HepG2 (cell line): ENCODE results near the gene LIME1. TPM values are rescaled to one million over a fixed set of nuclear protein-coding genes. Genes with fewer than 3 reads are reported as not detected.

Source experiments
- BORCS8-MEF2B ChIP-seq: sonication (generic); formaldehyde crosslinking; IDR thresholded peaks from 2 replicates; pipeline ENCODE4 v1.8.0; 2022; ENCODE audit warnings: mild to moderate bottlenecking, missing genetic modification reagents
- ERF ChIP-seq: IDR thresholded peaks from 2 replicates; pipeline ENCODE4 v1.6.1; 2018; ENCODE audit warnings: missing biosample characterization, missing genetic modification reagents
- GATAD1 ChIP-seq: IDR thresholded peaks from 2 replicates; pipeline ENCODE4 v1.6.1; 2016; ENCODE audit warnings: missing genetic modification reagents, missing compliant biosample characterization
- HNF4A ChIP-seq: sonication (generic); formaldehyde crosslinking; IDR thresholded peaks from 2 replicates; pipeline ENCODE4 v1.4.0; 2020; ENCODE audit warnings: missing genetic modification reagents
- HOXA9 ChIP-seq: sonication (generic); formaldehyde crosslinking; IDR thresholded peaks from 2 replicates; pipeline ENCODE4 v1.8.1; 2022; ENCODE audit warnings: missing genetic modification reagents, mild to moderate bottlenecking, moderate library complexity, borderline replicate concordance
- KLF16 ChIP-seq, 2 experiments: sonication (generic) in 1 of 2; formaldehyde crosslinking in 1 of 2; IDR thresholded peaks; 2 replicates each; pipeline versions ENCODE4 v1.6.1 to v1.8.0; 2016 to 2023; ENCODE audit warnings: missing genetic modification reagents in 2 of 2, missing compliant biosample characterization in 1 of 2
- MED13 ChIP-seq: sonication (generic); formaldehyde crosslinking; IDR thresholded peaks from 2 replicates; pipeline ENCODE4 v1.5.0; 2020; ENCODE audit warnings: missing genetic modification reagents
- MYC ChIP-seq: sonication (generic); formaldehyde crosslinking; IDR thresholded peaks from 2 replicates; pipeline ENCODE4 v1.9.0; 2021; ENCODE audit warnings: missing genetic modification reagents, borderline replicate concordance
- NFIB ChIP-seq: sonication (generic); formaldehyde crosslinking; IDR thresholded peaks from 2 replicates; pipeline ENCODE4 v1.9.0; 2021; ENCODE audit warnings: missing genetic modification reagents, mild to moderate bottlenecking, borderline replicate concordance
- PITX1 ChIP-seq: sonication (generic); formaldehyde crosslinking; IDR thresholded peaks from 2 replicates; pipeline ENCODE4 v1.5.1; 2020; ENCODE audit warnings: mild to moderate bottlenecking, missing genetic modification reagents
- RAD21 ChIP-seq: fragments of 450-650 bp; formaldehyde crosslinking; IDR thresholded peaks from 2 replicates; pipeline ENCODE4 v1.5.0; 2020; ENCODE audit warnings: mild to moderate bottlenecking
- RBFOX2 ChIP-seq: fragments of 200-400 bp; formaldehyde crosslinking; IDR thresholded peaks from 2 replicates; pipeline ENCODE4 v1.6.1; 2017; ENCODE audit warnings: low read depth, mild to moderate bottlenecking, low read length
- SIN3B ChIP-seq: fragments of 150-350 bp; IDR thresholded peaks from 2 replicates; pipeline ENCODE4 v1.6.1; 2014; ENCODE audit warnings: low read length
- SMAD9 ChIP-seq: sonication (generic); formaldehyde crosslinking; IDR thresholded peaks from 2 replicates; pipeline ENCODE4 v1.5.1; 2020; ENCODE audit warnings: mild to moderate bottlenecking, missing genetic modification reagents
- TAF15 ChIP-seq: fragments of 200-400 bp; formaldehyde crosslinking; IDR thresholded peaks from one replicate; pipeline ENCODE4 v1.6.1; 2018; ENCODE audit warnings: mild to moderate bottlenecking, low read depth, low read length; ENCODE audit not compliant: poor library complexity, severe bottlenecking
- TOPORS ChIP-seq: sonication (generic); formaldehyde crosslinking; IDR thresholded peaks from 2 replicates; pipeline ENCODE4 v1.8.0; 2023; ENCODE audit warnings: mild to moderate bottlenecking, missing genetic modification reagents
- ZNF205 ChIP-seq: IDR thresholded peaks from 2 replicates; pipeline ENCODE4 v1.6.1; 2018; ENCODE audit warnings: missing biosample characterization, missing genetic modification reagents
- ZNF30 ChIP-seq: sonication (generic); formaldehyde crosslinking; IDR thresholded peaks from 2 replicates; pipeline ENCODE4 v1.5.0; 2020; ENCODE audit warnings: mild to moderate bottlenecking, missing genetic modification reagents
- ZNF430 ChIP-seq: sonication (generic); formaldehyde crosslinking; IDR thresholded peaks from 2 replicates; pipeline ENCODE4 v1.9.0; 2021; ENCODE audit warnings: mild to moderate bottlenecking, missing genetic modification reagents
- ZNF547 ChIP-seq: sonication (generic); formaldehyde crosslinking; IDR thresholded peaks from 2 replicates; pipeline ENCODE4 v1.5.1; 2020; ENCODE audit warnings: mild to moderate bottlenecking, missing genetic modification reagents
- ZNF703 ChIP-seq: sonication (generic); formaldehyde crosslinking; IDR thresholded peaks from 2 replicates; pipeline ENCODE4 v1.5.1; 2020; ENCODE audit warnings: missing genetic modification reagents, mild to moderate bottlenecking, moderate library complexity, borderline replicate concordance
- ZNF761 ChIP-seq: sonication (generic); formaldehyde crosslinking; conservative IDR thresholded peaks from 2 replicates; pipeline ENCODE4 v1.4.0; 2020; ENCODE audit warnings: mild to moderate bottlenecking, missing genetic modification reagents
- ZNF775 ChIP-seq: sonication (generic); formaldehyde crosslinking; IDR thresholded peaks from 2 replicates; pipeline ENCODE4 v1.4.0; 2020; ENCODE audit warnings: missing genetic modification reagents, mild to moderate bottlenecking, moderate library complexity, borderline replicate concordance
- polyA plus RNA-seq, 8 experiments: library from polyadenylated mRNA; depleted of rRNA in 3 of 8; stranded (reverse) in 7 of 8; unstranded in 1 of 8; fragments of >200 nt; fragmentation: Illumina TruSeq in 4 of 8; extraction: Trizol in 4 of 8; gene quantifications; 2 replicates each; pipeline versions ENCODE4 v1.2.1 to v1.2.3, GENCODE V29; 2011 to 2016; ENCODE audit warnings: low read depth in 4 of 8, missing spikeins in 1 of 8, mixed read lengths in 1 of 8; ENCODE audit not compliant: insufficient read depth in 1 of 8
- total RNA-seq, 5 experiments: library from RNA; depleted of rRNA; stranded (reverse); fragments of >200 nt; fragmentation: Illumina TruSeq; extraction: Trizol; gene quantifications; 2 replicates each; pipeline ENCODE4 v1.2.3, GENCODE V29; 2016; ENCODE audit warnings: low read depth in 1 of 5
- TF ChIP-seq, protein P1 (sequence below): fragments of 450-650 bp; IDR thresholded peaks from 2 replicates; pipeline ENCODE4 v1.6.1; 2016
- TF ChIP-seq, protein P2 (sequence below): conservative IDR thresholded peaks from 2 replicates; pipeline ENCODE4 v1.6.1; 2018; ENCODE audit warnings: missing genetic modification reagents
- TF ChIP-seq, protein P3 (sequence below): sonication (generic); formaldehyde crosslinking; IDR thresholded peaks from 2 replicates; pipeline ENCODE4 v1.4.0; 2020; ENCODE audit warnings: mild to moderate bottlenecking, low read depth, missing genetic modification reagents

The LIME1 gene
- total and polyA plus RNA-seq, 2 of the 13 experiments (the other 11 are each of a cell fraction or from before 2014, with no cell fraction given) = 13.0 to 61.5 TPM

DNA sequence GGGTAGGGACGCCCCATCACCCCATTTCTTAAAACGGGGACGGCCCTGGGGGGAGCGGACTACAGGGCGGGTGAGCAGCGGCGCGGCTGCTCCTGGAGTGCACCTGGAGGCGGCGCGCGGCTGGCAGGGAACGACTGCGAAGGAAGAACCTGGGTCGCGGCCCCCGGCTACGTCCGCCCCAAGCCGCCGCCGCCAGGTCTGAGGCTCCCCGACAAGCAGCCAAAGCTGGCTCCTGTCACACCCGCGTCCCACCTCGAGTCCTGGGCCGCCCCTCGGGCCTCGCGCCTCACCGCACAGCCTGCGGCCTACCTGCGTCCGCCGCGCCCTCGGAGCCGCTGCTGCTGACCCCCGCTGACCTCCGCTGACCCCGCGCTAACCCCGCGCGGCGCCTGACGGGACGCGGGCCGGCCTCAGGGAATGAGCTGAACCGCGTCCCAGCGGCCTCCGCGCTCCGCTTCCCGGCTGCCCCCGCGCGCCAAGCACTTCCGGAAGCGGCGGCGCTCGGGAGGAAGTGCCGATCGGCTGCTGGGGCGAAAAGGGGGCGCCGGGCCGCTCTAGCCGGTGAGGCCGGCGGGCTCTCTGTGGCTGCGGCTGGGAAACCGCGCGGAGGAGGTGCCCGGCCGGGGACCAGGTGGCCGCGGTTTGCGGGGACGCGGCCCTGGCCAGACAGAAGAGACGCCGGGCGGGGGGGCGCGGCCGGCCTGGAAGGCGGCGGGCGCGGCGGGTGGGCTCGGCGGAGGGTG is 28.7 kb upstream of the LIME1 start, which contains the start of the genes ARFRP1 and ZGPAT (continued):
- 0 out of 2 replicates have a peak, but pooled peaks have one; percentile 35 for TF ChIP-seq ZNF775 (CRISPR knock-in tag)
- peak; percentile 78 for TF ChIP-seq RAD21 (CRISPR knock-in tag)
- TF ChIP-seq NFIB (CRISPR knock-in tag) = no peak
- TF ChIP-seq RBFOX2 = peak; percentile 95
- TF ChIP-seq TAF15 = peak; percentile 86
- TF ChIP-seq, protein P1, sequence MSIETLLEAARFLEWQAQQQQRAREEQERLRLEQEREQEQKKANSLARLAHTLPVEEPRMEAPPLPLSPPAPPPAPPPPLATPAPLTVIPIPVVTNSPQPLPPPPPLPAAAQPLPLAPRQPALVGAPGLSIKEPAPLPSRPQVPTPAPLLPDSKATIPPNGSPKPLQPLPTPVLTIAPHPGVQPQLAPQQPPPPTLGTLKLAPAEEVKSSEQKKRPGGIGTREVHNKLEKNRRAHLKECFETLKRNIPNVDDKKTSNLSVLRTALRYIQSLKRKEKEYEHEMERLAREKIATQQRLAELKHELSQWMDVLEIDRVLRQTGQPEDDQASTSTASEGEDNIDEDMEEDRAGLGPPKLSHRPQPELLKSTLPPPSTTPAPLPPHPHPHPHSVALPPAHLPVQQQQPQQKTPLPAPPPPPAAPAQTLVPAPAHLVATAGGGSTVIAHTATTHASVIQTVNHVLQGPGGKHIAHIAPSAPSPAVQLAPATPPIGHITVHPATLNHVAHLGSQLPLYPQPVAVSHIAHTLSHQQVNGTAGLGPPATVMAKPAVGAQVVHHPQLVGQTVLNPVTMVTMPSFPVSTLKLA = peak; percentile 44; the same call in 1 of the 2 replicates
- peak; percentile 92 for TF ChIP-seq ZNF547 (CRISPR knock-in tag)
- peak; percentile 97; the same call in 1 of the 2 replicates for TF ChIP-seq HOXA9 (CRISPR knock-in tag)
- peak; percentile 97; a peak in 3 of 4 replicates for TF ChIP-seq KLF16 (CRISPR knock-in tag; IDR thresholded peaks at IDR 0.05)
- peak; percentile 83 for TF ChIP-seq SMAD9 (CRISPR knock-in tag)
- TF ChIP-seq ZNF703 (CRISPR knock-in tag) = peak; percentile 95; the same call in 1 of the 2 replicates
- TF ChIP-seq HNF4A (CRISPR knock-in tag) = peak; percentile 58
- peak; percentile 93; the same call in 1 of the 2 replicates for TF ChIP-seq ZNF30
- TF ChIP-seq, protein P2, sequence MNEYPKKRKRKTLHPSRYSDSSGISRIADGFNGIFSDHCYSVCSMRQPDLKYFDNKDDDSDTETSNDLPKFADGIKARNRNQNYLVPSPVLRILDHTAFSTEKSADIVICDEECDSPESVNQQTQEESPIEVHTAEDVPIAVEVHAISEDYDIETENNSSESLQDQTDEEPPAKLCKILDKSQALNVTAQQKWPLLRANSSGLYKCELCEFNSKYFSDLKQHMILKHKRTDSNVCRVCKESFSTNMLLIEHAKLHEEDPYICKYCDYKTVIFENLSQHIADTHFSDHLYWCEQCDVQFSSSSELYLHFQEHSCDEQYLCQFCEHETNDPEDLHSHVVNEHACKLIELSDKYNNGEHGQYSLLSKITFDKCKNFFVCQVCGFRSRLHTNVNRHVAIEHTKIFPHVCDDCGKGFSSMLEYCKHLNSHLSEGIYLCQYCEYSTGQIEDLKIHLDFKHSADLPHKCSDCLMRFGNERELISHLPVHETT = peak; percentile 99
- peak; percentile 81 for TF ChIP-seq SIN3B
- peak; percentile 86 for TF ChIP-seq ZNF205 (CRISPR knock-in tag)
- TF ChIP-seq TOPORS (CRISPR knock-in tag) = peak; percentile 97
- no peak; the same call in 1 of the 2 replicates for TF ChIP-seq PITX1 (CRISPR knock-in tag)
- peak; percentile 87; the same call in 1 of the 2 replicates for TF ChIP-seq ZNF761 (CRISPR knock-in tag)
- peak; percentile 95 for TF ChIP-seq BORCS8-MEF2B (CRISPR knock-in tag)
- peak; percentile 99 for TF ChIP-seq GATAD1
- peak; percentile 97 for TF ChIP-seq ERF
- TF ChIP-seq, protein P3, sequence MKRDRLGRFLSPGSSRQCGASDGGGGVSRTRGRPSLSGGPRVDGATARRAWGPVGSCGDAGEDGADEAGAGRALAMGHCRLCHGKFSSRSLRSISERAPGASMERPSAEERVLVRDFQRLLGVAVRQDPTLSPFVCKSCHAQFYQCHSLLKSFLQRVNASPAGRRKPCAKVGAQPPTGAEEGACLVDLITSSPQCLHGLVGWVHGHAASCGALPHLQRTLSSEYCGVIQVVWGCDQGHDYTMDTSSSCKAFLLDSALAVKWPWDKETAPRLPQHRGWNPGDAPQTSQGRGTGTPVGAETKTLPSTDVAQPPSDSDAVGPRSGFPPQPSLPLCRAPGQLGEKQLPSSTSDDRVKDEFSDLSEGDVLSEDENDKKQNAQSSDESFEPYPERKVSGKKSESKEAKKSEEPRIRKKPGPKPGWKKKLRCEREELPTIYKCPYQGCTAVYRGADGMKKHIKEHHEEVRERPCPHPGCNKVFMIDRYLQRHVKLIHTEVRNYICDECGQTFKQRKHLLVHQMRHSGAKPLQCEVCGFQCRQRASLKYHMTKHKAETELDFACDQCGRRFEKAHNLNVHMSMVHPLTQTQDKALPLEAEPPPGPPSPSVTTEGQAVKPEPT (CRISPR knock-in tag) = peak; percentile 91; the same call in 1 of the 2 replicates
- TF ChIP-seq ZNF430 (CRISPR knock-in tag) = peak; percentile 95
- peak; percentile 97 for TF ChIP-seq MYC
- peak; percentile 83; the same call in 1 of the 2 replicates for TF ChIP-seq MED13 (CRISPR knock-in tag)
